ENCODE measurements around the gene HIVEP3. TPM values are rescaled to one million over a fixed set of nuclear protein-coding genes. Genes with fewer than 3 reads are reported as not detected.

HIVEP3 gene
- total RNA-seq, 1 donor from 2014 or later: 2.0 TPM

- no peak for DNase-seq (ENCODE audit: low read depth)
These were observed 299.0 kb downstream of the HIVEP3 start for GRCh38 chr1:41619511-41620364.

- DNase-seq (ENCODE audit: low read depth): no peak
These were observed 299.9 kb downstream of the HIVEP3 start for GRCh38 chr1:41618871-41619270.

- DNase-seq (ENCODE audit: low read depth): peak; percentile 59
These were observed 300.5 kb downstream of the HIVEP3 start for GRCh38 chr1:41618066-41618825.

GRCh38 chr1:41617336-41617735, 301.4 kb downstream of the HIVEP3 start:
- no peak for DNase-seq (ENCODE audit: low read depth)

- peak; percentile 64 for DNase-seq (ENCODE audit: low read depth)
These were observed 302.2 kb downstream of the HIVEP3 start for GRCh38 chr1:41616563-41616962.

DNA sequence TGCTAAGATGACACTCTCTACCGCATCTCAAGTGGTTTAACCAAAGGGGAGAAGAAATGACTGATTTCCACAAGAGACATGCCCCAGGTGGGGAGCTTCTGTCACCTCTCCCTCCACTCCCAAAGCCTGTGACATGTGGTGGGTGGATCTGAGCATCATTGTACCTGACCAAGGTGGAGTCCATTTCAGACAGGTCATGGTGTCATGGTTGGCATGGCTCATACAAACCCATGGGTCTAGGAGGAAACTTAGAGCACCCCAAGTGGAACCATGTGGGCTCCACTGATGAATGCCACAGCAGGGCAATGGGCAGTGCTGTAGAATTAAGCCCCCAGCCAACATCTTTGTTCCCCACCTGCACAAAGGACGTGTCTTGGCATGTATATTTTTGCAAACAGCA, 302.7 kb downstream of the HIVEP3 start:
- no peak for DNase-seq (ENCODE audit: low read depth)

DNA sequence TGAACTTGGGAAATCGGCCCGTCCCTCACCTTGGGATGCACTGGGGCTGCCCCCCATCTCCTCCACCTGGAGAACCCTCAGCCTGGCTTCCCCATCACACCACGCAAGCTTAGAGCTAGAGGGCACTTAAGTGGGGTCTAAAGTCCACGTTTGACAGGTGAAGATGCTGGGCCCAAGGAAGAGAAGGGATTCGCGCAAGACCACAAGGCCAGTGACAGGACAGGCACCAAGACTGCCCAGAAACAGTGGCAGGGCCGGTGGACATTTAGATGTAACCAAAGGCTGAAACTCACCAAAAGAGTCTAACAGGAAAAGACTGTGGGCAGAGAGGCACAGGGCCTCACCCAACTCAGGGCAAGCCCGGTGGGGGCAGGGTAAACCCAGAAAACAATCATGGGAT, 303.4 kb downstream of the HIVEP3 start:
- no peak for DNase-seq (ENCODE audit: low read depth)

- no peak for DNase-seq (ENCODE audit: low read depth)
These were observed 303.9 kb downstream of the HIVEP3 start for GRCh38 chr1:41614818-41615217.

GRCh38 chr1:41613689-41614574, 304.8 kb downstream of the HIVEP3 start:
- DNase-seq (ENCODE audit: low read depth): peak; percentile 98

DNA sequence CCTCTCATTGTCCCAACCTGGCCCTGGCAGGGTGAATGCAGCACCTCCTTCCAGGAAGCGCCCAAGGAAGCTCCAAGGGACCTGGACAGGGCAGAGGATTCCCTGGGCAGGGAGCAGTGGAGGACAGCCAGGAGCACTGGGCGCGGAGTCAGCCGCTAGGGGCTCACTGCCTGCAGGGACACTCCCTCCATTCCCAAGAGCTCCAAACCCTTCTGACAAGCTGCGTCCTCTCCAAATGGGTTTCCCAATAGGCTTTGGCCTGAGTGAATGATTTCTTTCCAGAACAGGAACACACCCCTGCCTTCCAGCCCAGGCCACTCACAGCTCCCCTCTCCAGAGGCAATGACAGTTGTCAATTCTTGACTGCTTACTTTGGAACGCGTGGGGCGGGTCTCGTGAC, 305.8 kb downstream of the HIVEP3 start:
- DNase-seq (ENCODE audit: low read depth): peak; percentile 65

DNA sequence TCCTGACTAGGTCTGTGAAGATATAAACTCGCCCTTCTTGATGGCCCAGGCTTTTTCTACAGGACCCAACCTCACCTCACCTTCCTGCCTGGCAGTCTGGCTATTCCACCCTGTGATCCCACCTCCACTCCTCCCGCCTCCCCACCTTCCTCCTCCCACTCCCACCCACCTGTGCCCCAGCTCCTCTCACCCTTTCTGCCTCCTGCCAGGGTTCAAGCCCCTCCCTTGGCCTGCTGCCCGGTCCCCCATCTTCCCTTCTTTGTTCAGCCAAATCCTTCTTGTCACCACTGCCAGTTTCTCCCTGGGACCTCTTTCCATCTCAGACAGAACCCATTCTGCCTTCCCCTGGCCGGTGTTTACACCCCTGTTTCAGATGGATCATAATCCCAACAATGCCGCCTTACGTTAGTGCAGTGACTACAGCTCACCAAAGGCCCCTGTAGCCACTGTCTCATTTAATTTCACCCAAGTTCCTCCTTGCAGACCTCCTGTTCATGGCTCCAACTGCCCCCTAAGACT, 306.7 kb downstream of the HIVEP3 start:
- DNase-seq (ENCODE audit: low read depth): no peak

GRCh38 chr1:41611068-41611931, 307.4 kb downstream of the HIVEP3 start:
- no peak for DNase-seq (ENCODE audit: low read depth)

- DNase-seq (ENCODE audit: low read depth): no peak
These were observed 308.4 kb downstream of the HIVEP3 start for GRCh38 chr1:41610361-41610760.

DNA sequence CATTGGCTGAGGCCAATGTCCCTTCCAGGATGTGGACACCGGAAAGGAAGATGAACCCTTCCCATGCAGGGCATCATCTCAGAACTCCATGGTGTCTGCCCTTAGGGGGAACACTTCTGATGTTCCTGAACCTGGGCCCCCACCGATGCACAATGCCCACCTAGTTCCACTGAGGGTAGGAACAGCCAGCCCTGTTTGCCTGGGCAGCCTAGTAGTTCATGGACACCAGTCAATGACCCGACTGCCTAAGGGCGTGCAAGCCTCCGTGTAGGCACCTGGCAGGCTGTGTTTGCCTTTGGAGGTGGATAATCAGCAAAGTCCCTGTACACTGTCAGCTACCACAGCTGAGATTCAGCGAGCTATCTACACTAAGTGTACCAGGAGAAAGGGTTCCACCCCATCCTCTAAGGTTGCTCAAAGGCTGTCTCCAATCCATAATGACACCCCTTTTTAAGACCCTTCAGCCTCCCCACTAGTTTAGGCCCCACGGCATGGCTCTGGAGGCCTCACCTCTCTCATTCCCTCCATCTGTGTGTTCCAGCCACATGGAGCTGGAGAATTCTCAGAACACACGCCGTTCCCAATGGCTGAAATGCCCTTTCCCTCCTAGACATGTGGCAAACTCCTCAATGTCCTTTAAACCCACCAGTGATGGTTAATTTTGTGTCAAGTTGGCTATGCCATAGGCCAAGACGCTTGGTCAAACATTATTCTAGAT, 309.4 kb downstream of the HIVEP3 start:
- no peak for DNase-seq (ENCODE audit: low read depth)

DNA sequence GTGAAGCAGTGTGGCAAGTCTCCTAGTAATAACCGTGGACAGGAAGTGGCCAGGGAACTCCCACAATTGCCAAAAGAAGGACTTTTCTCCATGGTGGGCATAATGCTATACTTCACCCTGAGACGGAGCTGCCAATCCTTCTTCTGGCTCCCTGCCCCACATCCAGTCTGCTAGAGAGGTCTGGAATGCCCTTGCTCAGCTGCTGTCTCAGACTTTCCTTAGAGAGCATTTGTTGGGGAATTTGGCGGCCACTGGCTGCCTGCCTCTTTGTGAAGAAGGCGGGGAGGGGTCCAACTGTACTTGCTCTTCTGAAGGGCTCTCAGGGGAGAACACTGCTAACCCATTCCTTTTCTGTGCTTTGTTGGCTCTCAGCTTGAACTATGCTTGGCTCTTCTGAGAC, 310.5 kb downstream of the HIVEP3 start:
- DNase-seq (ENCODE audit: low read depth): peak; percentile 84

- DNase-seq (ENCODE audit: low read depth): no peak
These were observed 310.9 kb downstream of the HIVEP3 start for GRCh38 chr1:41607808-41608207.

GRCh38 chr1:41599912-41600311, 318.8 kb downstream of the HIVEP3 start:
- no peak for DNase-seq (ENCODE audit: low read depth)

GRCh38 chr1:41598325-41598724, 320.4 kb downstream of the HIVEP3 start:
- DNase-seq (ENCODE audit: low read depth): no peak

DNA sequence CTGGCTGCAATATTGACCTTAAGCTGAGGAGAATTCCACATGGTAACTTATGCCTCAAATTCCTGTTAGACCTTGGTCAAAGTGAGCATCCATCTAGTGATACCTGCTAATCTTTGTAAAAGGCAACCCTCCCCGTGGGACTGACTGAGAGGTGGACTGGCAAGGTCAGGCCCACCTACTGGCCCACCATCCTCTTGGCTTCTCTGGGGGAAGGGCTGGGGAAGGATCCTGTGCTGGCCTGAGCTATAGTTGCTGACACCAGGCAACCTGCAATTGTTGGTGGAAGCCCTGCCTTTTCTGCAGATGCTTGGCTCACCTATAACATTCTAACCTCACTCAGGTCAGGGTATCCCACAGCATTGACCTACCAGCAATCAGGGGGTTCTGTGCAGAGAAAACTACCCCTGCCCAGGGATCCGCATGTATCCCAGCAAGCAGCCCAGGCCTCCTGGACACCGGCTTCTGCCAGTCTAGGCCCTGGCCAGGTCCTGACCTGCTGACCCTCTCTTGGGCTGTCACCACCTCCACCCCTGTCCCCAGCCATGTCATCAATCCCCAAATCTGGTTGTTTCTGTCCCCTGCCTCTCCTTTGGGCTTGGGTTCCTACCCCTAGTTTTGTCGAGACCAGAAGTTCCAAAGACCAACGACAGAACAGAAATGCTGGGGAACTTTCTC, 326.1 kb downstream of the HIVEP3 start:
- no peak for DNase-seq (ENCODE audit: low read depth)

All from myocyte (in vitro differentiated cells).